Measurements from ENCODE around the gene PRDX2.

DNA sequence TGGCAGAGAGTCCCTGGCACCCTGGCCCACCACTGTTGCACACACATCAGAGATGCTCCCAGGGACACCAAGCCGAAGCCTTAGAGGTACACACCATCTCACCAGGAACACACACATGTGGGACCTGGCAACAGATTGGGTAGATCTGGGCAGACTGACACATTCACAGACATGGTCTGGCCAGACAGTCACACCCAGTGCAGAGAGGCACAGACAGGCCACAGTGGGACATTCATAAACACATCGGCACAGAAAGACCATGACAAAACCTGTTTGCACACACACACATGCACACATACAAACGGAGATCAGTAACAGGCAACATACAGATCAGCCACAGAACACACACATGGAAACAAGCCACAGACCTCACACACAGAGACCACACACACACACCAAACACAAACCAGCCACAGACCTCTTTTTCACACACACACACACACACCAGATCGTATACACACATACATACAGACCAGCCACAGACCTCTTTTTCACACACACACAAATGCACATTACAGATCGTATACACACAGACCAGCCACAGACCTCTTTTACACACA is 16.6 kb downstream of the PRDX2 start:
- TF ChIP-seq CTCF (IDR thresholded peaks at IDR 0.05) (no peak), POLR2A (IDR thresholded peaks at IDR 0.05) (no peak)

Measured in esophagus squamous epithelium (tissue), 4 donors.